ENCODE measurements around the gene PRDM2. TPM values are rescaled to one million over a fixed set of nuclear protein-coding genes. Genes with fewer than 3 reads are reported as not detected.

PRDM2 gene
- 7.9 and 16.3 TPM in 2 replicates for total RNA-seq

DNA sequence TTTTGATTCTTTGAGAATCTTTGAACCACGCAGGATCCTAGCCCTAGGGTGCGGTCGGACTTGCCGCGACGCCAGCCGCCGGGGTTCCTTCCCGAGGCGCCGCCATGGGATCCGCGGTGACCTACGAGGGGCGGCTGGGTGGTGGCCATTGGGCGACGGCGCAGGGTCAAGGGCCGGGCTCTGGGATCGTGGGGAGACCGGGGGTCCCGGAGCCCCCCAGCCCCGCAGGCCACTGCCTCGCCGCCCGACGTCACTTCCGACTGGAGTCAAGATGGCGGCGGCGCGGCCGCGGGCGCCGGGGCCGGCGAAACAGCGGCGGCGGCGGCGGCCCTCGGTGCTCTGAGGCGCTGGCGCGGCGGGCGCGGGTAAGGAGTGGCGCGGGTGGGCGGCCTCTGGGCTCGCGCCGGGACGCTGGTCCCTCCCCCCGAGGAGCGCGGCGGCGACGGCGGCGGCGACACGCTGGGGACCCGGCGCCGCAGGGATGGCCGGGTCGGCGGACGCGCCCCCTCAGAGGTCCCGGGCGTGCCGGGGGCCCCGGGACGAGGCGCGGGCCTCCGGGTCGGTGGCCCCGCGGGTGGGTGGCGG is at the start of gene PRDM2:
Gene PRDM2 (plus strand): TSS at position 253 of the 585 bp plus-strand sequence. CDS start 15,418 bp downstream, outside the sequence.

Other genes with a start within 250 kb of the PRDM2 start
- gene LRRC38, start 186.2 kb upstream of the PRDM2 start, total RNA-seq: not detected in 2 replicates
- 65.3 and 81.1 TPM in 2 replicates for gene PDPN, start 116.4 kb upstream of the PRDM2 start, total RNA-seq

Measured in hair follicular keratinocyte (primary cell).